CD4-positive, alpha-beta T cell treated with Interleukin-21 for 1 hour (primary cell): ENCODE data around the gene RAB40B.

ENCODE experiments used
- DNase-seq: peaks from one replicate; pipeline ENCODE4 v3.0.0-alpha.2; 2020

RAB40B gene

DNA sequence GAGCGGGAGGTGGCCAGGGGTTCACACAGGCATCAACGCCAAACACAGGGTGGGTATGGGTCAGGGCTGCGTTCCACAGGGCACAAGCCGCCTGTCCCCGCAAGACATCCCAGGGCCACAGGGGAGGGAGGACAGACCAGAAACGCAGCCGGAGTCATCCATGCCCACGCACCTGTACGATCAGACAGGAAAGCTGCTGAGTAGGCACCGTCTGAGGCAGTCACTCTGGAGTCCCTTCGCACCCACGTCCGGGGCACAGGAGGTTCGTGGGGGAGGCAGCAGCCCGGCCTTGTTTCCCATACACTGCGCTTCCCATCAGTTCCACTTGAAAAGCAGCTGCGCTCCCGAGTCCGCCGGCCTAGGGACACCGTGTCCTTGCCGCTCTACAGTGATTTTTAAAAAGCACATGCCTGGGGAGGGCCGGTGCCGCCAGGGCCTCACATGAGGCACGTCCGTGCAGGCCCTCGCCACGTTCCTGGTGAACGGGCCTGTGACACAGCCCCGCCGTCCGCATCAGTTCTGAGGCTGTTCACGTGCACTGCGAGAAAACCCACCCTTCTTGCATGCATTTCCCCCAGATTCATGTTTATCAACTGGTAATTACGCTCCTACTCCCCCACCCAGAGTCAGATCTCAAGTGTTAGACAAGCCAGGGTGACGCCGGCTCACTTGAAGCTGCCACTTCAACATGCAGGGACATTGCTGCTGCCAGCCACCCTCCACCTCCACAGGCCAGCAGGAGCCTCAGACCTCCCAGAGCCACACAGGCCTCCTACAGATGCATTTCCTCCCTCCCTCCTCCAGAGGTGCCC is 85.0 kb downstream of the RAB40B start:
- DNase-seq: no peak

DNA sequence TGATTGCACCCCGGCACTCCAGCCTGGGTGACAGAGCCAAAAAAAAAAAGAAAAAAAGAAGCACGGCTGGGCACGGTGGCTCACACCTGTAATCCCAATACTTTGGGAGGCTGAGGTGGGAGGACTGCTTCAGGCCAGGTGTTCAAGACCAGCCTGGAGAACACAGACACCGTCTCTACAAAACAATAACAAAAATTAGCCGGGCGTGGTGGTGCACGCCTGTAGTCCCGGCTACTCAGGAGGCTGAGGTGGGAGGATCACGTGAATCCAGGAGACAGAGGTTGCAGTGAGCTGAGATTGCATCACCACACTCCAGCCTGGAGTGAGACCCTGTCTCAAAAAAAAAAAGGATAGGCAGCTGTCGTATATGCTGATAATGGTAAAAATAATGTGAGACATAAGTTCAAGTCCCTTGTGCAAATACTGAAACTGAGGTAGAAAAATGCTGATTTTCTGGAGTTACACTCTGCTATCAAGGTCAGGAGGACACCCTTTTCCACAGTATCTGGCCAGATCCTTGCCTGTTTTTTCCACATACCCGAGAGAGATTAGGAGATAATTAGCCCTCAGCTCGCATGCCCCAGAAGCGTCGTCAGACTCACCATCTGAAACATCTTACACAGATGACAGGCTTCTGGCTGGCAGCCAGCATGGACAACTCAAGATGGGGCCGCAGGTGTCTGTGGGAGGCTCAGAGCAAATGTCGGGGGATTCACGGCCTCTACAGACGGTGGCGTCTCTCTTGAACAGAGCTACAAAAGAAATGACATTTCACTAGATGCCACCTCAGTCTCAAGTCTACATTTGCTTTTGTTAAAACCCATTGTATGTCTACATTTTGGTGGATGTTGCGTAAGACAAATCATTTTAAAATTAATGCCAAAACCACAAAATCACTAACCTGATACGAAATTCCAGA is 87.1 kb downstream of the RAB40B start:
- DNase-seq: no peak

DNA sequence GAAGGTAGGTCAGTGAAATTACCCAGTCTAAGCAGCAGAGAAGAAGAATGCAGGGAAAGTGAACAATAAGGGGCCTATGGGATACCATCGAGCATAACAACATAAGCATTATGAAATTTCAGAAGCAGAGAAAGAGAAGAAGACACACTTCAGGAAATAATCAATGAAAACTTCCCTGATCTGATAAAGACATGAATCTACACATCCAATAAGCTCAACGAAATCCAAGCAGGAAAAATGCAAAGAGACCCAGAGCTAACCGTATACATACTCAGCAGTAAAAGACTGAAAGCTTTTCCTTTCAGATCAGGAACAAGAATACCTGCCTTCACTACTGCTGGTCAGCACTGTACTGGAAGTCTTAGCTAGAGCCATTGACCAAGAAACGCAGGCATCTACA is 88.8 kb downstream of the RAB40B start:
- no peak for DNase-seq

- DNase-seq: no peak
These were observed 89.7 kb downstream of the RAB40B start for GRCh38 chr17:82608816-82609215.

DNA sequence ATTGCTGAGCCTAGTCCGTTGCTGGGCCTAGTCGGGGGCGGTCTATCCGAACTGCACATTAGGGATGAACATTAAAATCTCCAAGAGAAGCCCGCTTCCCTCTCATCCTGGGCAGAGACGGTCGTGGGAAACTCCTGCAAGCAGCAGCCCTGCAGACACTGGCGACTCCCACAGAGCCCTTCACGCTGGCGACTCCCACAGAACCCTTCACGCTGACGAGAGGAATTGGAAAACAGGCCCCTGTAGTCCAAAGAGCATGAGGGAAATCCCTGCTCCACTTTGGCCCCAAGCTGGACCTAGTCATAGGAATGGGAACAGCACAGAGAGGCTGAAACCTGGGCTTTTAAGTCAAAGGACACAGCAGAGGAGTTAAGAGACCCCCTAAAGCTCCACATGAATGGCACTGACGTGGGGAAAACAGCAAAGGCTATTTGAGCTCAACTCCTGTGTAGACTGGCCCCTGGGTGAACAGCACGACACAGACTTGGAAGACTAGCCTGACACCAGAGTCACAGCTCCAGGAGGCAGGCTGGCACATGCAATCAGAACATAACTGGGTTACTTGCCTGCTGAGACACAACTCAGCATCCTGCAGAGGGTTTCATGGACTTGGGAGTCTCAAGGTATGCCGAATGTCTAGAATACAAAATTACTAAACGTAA is 92.4 kb downstream of the RAB40B start:
- no peak for DNase-seq
